NAMALWA (cell line): ENCODE results near the gene LRP3.
A peak's percentile ranks its signal among the peaks of the same experiment; 100 is the strongest.
"Not testable (repeated sequence)": the region's sequence is repeated elsewhere in the genome, so short reads cannot be mapped to it uniquely, and the experiment has no call there.

Experiments
- DNase-seq: peaks from one replicate; pipeline ENCODE4 v3.0.0-alpha.2; 2015; ENCODE audit warnings: low spot score

LRP3 gene

GRCh38 chr19:33217881-33218280 lies 23.8 kb downstream of the LRP3 start:
- DNase-seq, result no peak

GRCh38 chr19:33219261-33219815 lies 25.2 kb downstream of the LRP3 start:
- DNase-seq, result peak; percentile 15

- DNase-seq, result no peak
Measured at GRCh38 chr19:33220115-33220514, 26.0 kb downstream of the LRP3 start.

GRCh38 chr19:33220735-33221134 lies 26.6 kb downstream of the LRP3 start:
- DNase-seq, result no peak

- DNase-seq, result no peak
Measured at GRCh38 chr19:33221638-33222037, 27.5 kb downstream of the LRP3 start.

- not testable (repeated sequence) for DNase-seq
Measured at GRCh38 chr19:33222255-33222654, 28.1 kb downstream of the LRP3 start.

- DNase-seq, result no peak
Measured at GRCh38 chr19:33224694-33225457, 30.7 kb downstream of the LRP3 start.

GRCh38 chr19:33225458-33225926 lies 31.4 kb downstream of the LRP3 start, which contains the start of gene SLC7A10:
Gene SLC7A10, minus strand, starts transcription at chr19:33225850. Its CDS starts 147 bp downstream, at chr19:33225703.
- no peak for DNase-seq

- no peak for DNase-seq
Measured at GRCh38 chr19:33226550-33227241, 32.6 kb downstream of the LRP3 start.

GRCh38 chr19:33227242-33227650 lies 33.1 kb downstream of the LRP3 start:
- DNase-seq, result no peak

- no peak for DNase-seq
Measured at GRCh38 chr19:33227870-33228599, 33.9 kb downstream of the LRP3 start.

- no peak for DNase-seq
Measured at GRCh38 chr19:33229962-33230361, 35.8 kb downstream of the LRP3 start.

GRCh38 chr19:33231511-33231910 lies 37.4 kb downstream of the LRP3 start:
- no peak for DNase-seq

GRCh38 chr19:33232656-33233055 lies 38.5 kb downstream of the LRP3 start:
- DNase-seq, result no peak

- no peak for DNase-seq
Measured at GRCh38 chr19:33233056-33233873, 39.1 kb downstream of the LRP3 start.

GRCh38 chr19:33234092-33234491 lies 40.0 kb downstream of the LRP3 start:
- no peak for DNase-seq

- DNase-seq, result no peak
Measured at GRCh38 chr19:33234736-33235135, 40.6 kb downstream of the LRP3 start.

- peak; percentile 79 for DNase-seq
Measured at GRCh38 chr19:33235269-33235995, 41.3 kb downstream of the LRP3 start.

- DNase-seq, result no peak
Measured at GRCh38 chr19:33235996-33236350, 41.8 kb downstream of the LRP3 start.

GRCh38 chr19:33236696-33237390 lies 42.7 kb downstream of the LRP3 start:
- DNase-seq, result no peak
